Stimulated activated CD4-positive, alpha-beta T cell treated with anti-CD3 and anti-CD28 coated beads, Interleukin-2, amount 100 ng/mL, for 48 hours (primary cell): ENCODE data around the gene KMT5B.

Source experiments
- DNase-seq, 2 donors: peaks; one replicate each; pipeline ENCODE4 v3.0.0-alpha.2; 2020

Gene KMT5B

DNA sequence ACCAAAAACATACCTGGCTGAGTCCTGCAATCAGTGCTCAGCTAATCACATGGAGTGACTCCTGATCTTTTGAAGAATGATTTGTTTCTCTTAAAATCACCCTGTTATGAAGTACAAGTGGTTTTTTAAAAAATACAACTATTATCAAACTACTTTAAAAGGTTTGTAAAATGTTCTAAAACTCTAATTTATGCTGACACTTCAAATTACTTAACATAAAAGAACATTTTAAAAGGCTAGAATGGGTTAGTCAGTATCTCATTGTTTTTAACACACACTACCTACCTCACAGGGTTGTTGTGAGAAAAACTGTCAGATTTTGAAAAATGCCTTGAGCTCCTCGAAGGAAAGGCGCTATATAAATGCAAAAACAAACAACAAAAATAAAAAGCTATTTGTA, 33.2 kb downstream of the KMT5B start:
- DNase-seq = no peak

DNA sequence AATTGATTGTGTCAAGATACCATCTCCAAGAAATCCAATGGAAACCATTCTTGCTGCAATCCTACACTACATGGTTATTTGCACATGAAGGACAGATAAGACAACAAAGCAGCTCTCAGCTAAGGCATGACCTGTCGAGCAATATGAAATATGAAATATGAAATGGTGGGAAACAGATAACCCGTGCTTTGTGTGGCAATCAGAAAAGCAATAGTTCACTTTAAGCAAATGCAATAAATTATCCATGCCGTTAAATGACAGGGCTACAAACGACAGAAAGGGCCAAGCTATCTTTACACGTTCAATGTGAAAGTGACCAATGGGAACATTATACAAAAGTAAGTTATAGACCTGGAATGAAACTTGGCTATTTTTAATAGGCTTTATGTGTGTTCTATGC, 35.2 kb downstream of the KMT5B start:
- no peak for DNase-seq

DNA sequence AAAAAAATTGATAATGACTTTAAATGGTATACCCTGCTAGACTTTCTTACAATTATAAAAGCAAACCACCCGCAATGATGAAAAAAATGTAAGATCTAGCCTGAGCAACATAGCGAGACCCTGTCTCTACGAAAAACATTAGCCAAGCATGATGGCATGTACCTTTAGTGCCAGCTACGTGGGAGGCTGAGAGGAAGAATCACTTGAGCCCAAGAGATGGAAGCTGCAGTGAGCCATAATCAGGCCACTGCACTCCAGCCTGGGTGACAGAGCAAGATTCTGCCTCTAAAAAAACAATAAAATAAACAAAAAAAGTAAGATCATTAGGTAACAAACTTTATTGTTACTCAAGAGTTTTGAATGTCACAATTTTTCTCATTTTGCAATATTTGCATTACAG, 39.2 kb downstream of the KMT5B start:
- no peak for DNase-seq

DNA sequence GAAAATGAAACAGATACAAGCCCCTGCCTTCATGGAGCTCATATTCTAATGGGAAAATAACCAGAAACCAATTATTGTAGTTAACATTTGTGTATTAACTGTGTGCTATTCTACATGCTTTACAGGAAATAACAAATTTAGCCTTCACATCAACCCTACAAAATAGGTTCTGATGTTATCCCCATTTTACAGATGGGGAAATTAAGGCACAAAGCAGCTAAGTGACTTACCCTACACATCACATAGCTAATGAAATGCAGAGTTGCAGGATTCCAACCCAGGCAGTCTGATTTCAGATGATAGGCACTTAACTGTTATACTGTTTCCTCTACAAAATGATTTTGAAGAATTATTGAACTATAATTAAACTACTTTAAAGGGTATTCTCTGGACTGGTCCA, 43.7 kb downstream of the KMT5B start:
- DNase-seq = no peak

DNA sequence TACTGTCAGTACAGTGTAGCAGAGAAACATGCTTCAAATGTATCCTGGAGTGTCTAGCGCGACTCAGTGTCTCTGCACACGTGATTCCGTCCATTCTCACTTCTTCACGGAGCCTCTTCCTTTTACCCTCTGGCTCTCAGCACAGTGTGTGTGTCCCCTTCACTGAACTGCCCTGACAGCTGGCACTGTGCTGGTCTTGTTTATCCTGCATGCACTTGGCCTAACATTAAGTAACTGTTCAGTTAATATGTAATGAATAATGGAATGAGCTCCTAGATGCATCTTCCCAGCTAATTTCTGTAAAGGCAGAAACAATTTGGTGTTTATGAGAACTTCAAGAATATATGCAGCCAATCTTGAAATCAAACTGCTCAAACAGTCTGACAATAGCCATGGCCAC, 44.4 kb downstream of the KMT5B start:
- no peak for DNase-seq

DNA sequence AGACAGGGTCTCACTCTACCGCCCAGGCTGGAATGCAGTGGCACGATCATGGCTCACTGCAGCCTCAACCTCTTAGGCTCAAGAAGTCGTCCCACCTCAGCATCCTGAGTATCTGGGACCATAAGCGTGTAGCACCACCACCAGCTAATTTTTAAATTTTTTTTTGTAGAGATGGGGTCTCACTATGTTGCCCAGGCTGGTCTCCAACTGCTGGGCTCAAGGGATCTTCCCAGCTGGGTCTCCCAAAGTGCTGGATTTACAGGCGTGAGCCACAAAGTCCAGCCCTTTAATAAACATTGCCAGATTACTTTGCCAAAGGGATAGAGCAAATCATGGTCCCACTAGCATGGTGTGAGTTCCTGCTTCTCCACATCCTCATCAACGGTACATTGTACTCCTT, 45.6 kb downstream of the KMT5B start:
- DNase-seq = no peak

DNA sequence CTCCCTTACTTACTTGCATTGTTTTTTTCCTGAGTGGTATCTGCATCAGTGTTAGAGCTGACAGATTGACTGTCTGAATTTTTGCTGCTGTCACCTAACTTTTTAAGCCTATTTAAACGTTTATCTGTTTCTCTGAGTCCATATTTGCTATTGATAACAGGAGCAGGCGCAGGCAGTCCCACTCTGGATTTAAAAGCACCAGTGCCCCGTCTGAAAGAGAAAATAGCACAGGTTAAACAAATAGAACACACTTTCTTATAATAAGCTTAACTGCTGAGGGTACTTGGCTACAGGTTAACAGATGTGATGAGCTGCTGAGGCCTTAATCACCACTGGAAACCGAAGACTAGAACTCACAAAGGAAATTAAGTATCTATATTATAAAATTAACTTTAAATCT, 46.1 kb downstream of the KMT5B start:
- DNase-seq = no peak

DNA sequence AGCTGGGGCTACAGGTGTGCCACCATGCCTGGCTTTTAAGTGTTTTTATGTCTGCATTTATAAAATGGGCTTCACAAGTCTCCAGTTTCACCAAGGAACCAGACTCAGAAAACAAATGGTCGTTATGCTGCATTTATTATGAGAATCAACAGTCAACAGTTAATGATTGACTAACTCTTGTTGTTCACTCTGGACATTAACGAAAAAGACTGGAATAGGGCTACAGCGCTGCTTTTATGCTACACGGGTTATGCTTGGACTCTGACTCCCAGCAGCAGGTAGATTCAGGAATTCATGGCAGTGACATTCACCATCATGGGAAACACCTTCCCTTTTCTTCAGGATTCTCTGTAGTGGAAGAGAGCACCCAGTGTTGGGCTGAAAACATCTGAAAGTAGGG, 47.5 kb downstream of the KMT5B start:
- DNase-seq = no peak

DNA sequence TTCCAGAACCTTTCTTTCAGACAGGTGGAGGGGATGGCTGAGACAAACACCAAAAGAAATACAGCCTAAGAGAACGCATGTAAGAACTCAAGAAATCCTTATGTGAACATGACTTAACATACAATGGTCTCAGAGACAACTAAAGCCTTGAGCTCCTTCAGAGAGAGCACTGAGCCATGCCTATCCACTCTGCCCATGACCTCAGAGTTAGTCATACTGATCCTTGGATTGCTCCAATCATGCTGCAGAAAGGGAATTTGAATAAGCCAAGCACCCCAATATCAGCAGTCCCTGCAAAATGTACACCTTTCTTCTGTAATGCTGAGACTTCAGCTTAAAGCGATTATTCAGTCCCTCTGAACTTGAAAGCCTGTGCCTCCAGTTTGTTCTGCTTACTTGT, 48.7 kb downstream of the KMT5B start:
- no peak for DNase-seq

DNA sequence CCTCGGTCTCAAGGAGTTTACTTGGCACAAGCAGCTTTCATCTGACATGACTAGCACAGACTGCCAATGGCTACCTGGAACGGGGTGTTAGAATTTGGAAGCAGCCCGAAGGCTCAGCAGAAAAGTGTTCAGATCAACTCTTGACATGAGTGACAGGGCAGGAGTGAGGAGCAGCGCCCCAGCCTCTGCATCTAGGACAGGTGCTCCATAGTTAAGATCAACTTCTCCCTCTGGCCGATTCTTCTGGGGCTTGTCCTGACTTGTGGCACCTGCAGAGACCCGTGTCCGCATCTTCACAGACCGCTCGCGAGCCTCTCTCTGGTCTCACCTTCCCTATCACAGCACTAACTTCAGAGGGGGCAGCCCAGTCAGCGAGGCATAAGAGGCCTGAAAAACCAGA, 49.4 kb downstream of the KMT5B start:
- no peak for DNase-seq

DNA sequence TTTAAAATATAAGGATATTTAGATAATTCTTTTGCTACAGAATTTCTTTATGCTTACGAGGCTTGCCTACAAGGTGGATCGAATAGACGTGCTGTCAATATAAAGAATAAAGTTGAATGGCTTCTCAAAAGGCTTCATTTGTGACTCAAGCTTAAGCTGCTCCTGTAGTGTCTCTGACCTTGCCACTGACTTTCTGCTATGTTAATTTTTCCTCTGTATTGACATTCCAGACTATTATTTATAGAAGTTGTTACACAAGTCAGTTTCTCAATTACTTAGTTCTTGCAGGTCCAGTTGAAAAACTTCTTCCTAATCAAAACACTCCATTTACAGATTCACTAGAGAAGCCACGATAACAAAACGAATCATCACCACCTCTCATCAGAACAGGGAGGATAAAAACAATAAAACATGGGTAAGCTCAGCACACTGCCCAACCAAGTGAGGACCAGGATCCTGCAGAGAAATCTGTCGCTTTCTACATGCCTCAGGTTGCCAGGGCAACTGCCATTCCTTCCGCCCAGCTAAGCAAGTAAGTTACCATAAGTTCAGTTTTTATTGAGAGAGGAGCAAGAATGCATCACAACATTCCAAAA, 52.9 kb downstream of the KMT5B start:
- no peak for DNase-seq

DNA sequence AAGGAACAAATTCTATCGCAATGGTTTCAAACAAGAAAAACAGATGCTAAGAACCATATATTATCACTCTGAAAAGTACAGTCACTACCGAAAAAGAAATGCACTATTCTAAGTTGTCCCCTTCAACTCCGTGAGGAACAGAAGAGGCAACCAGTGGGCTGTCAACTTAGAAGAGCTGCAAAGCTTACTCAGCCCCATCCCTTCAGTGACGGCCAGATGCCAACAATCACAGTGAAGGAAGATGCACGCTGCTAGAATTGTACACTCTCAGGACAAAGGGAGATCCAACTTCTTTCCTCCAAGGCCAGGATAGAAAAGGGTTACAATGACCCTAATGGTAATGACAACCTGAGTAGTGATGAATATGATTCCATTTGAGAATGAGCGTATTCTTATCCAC, 53.4 kb downstream of the KMT5B start:
- DNase-seq = no peak

DNA sequence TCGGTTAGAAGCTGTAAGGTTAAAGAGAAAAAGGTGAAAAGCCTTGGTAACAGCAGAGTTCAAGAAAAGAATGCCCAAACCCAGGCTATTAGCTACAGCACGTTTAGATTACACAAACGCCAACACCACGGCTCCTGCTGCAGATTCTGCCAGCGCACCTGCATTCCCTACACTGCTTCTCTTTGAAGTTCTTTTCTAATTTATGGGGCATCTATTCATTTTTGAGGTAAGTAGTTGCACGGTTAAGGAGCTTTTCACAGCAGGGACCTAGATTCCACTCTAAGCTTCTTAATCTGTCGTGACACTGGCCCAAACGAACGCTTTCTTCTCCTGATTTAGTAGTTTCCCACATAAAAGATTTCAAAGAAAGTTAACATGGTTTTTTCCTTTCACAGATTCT, 53.9 kb downstream of the KMT5B start:
- DNase-seq = no peak

DNA sequence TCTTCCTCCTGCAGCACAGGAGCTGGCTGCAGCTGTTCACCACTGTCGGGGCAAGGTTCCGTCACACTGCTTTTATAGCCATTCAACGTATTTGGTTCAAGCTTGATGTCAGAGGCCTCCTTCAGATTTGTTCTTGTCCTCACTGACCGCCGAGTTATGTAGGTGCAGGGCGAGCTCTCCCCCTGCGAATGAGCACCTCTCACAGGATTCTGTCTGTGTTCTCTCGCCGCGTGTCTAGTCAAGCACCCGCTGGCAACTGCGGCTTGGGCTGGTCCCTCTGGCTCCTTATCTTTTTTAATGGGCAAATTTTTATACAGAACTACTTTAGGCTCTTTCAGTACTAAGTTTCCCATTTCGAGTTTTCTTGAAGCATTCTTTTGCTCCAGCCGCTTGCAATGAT, 54.5 kb downstream of the KMT5B start:
- no peak for DNase-seq

DNA sequence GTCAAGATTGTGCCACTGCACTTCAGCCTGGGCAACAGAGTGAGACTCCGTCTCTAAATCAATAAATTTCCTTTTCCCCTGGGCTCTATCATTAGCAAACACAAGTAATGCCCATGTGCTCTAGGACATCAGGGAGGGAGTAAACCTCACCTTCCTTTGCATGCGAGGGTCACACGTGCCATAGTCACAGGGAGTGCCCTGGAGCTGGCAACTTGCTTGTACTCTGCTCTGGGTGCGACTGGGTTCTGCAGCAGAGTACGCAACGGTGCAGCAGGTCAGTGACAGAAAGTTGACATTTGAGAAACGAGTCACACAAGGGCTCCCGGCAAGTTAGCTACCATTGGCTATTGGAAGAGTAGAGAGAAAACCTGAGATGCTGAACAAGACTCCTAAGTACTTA, 59.4 kb downstream of the KMT5B start:
- DNase-seq = no peak

DNA sequence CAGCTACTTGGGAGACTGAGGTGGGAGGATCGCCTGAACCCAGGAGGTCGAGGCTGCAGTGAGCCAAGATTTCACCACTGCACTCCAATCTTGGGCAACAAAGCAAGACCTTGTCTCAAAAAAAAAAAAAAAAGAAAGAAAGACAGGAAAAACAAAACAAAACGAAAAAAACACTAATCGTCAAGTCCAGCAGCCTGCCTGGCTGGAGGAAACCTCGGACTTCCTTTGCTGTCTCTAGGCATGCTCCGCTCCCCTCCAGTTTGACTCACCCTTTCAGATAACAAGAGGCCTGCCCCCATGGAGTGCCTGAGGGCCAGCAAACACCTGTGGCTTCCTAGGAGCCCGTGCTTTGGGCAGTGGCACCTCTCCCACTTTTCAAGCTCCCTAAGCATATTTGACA, 63.1 kb downstream of the KMT5B start:
- DNase-seq = no peak

DNA sequence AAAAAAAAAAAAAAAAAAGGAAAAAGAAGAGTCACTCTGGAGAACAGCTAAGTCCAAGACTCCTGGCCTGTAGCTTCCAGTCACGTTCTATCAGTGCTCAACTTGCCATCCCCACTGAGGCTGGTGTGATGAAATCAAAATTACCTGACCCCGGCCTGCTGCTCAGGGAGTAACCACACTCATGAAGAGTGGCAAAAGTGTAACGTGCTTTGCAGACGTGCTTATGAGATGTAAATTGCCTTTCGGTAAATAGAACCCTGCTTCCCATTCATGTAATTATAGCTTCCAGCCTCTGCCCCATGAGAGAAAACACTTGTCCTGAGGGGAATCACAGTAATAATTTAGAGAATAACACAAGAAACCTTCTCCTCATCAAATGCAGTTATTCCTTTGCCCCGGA, 63.7 kb downstream of the KMT5B start:
- DNase-seq = no peak

DNA sequence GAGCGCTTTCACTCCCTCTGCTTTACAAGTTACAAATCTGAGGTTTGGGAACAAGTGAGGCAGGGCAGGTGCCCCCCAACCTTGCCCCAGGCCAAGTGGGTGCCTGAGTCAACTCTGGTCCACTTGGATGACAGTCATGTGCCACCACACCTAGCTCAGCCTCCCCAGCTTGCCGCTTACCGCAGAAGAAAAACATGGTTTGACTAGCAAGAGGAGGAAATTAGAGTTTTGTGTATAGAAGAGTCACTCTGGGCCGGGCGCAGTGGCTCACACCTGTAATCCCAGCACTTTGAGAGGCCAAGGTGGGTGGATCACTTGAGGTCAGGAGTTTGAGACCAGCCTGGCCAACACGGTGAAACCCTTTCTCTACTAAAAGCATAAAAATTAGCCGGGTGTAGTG, 64.2 kb downstream of the KMT5B start:
- DNase-seq = no peak

DNA sequence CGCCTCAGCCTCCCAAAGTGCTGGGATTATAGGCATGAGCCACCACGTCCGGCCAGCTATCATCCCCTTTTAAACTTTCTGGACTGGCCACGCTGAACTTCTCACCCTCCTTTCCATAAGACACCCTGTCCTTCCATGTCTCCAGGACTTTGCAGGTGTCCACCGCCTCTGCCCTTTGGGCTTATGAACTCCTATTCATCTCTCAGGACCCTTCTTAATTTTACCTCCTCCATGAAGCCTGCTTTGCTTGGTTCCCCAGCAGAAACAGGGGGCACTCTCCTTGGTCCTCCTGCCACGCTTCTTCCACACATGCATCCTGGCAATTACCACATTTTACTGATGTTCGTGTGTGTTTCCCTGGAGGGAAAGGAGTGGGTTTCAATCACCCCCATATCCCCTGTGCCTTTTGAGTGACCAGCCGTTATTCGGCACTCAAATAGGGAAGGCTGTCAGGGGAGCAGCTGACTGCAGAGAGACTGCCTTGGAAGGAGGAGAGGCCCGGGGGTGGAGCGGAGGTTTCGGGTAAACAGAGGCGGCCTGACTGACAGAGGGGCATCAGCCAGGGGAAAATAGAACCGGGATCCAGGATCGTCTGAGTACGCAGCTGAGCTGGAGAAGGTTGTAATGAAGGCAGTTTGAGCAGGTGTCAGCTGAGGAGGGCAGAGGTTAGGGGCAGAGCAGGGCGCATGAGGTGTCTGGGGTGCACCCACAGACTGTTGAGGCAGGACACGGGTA, 64.9 kb downstream of the KMT5B start:
- no peak for DNase-seq

DNA sequence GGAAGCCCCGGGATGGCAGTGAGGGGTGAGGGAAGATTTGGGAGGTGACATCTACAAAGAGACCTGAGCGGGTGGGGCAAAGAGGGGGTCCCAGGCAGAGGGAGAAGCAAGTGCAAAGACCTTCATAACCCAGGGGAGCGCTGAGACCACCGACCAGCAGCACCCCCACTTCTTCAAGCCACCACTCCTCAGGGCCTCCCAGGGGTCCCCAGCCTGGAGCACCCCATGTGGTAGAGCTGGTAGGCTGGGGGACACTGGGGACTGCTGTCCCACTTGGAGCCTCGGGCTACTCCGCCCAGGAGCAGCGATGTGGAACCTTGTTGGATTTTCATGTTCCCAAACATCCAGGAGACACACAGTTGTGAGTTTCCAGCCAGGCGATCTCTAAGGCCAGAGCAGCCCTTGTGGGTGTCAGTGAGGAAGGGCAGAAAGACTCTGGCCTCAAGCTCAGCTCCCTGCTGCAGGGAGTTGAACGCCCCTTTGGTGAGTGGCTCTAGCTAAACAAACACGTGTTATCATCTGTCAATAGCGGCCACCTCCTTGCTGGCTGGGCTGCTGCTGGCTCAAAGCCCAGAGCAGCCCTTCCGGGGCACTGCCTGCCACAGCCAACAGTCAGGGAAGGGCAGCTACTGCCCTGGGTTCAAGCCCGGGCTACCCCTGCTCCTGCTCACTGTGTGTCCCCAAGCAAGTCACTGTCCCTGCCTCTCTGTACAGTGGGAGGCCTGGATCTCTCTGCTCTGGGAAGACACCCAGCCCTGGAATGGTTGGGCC, 66.2 kb downstream of the KMT5B start:
- no peak for DNase-seq

DNA sequence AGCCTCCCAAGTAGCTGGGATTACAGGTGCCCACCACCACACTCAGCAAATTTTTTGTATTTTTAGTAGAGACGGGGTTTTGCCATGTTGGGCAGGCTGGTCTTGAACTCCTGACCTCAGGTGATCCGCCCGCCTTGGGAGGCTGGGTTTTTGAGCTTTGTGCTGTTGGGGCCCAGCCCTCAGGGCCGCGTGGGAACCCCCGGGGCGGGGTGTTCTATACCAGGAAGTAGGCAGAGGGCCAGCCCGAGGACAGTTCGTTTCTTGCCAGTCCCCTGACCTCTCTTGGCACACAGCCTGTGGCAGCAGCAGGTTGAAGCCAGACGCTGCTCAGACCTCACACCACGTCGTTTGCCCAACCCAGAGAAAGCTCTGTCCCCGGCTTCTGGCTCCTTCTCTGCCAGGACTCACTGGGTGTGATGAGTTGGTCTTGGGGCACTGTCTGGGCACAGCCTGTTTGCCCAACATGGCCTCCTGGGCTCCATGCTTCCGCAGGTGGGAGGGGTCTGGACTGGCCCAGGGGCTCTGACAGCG, 67.0 kb downstream of the KMT5B start:
- DNase-seq = no peak

DNA sequence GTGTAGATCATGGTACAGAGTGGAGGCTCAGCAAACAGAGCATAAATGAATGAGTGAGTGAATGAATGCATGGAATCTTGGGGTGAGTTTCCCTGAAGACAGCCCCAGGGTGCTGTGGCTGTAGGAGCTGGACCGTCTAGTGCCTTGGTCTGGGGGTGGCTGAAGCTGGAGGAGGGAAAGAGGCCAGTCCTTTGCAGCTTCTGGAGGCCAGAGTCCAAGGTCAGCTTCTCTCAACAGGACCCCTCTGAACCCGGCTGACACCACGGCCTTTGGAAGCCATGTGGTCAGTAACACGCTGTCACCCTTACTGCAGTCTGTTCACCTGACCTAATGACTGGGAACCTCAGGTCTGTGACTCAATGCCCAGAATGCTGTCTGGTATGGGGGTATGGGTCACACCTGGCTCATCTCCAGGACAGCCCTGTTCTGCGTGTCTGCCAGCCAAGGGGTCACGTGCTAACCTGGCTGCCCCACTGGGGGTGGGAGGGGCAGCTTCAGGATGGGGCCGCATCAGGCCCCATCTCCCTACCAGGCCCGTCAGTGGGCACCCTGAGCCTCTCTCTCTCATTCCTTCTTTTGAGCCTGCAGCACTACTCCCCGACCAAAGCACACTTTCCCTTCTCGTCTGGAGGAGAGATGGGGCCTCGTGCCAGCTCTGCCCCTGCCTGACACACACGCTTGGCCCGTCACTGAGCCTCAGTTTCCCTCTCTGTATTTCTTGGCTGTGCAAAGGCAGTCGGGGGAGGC, 67.8 kb downstream of the KMT5B start:
- no peak for DNase-seq

DNA sequence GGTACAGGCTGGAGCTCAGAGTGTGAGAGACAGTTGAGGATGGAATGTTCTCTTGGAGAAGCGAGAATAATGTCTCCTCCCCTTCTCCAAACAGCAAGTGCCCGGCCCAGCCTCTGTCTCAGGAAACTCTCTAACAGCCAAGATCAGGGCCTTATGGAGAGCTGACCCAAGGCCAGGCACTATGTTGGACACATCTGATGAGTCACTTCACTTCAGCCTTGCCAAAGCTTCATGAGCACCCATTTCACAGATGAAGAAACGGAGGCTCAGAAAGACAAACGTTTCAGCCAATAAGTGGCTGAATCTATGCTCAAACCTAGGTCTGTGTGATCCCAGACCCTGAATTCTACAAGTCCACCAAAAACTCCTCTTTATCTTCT, 69.8 kb downstream of the KMT5B start:
- DNase-seq = no peak
